Stimulated activated CD8-positive, alpha-beta memory T cell treated with anti-CD3 and anti-CD28 coated beads, Interleukin-7, amount 100 ng/mL, for 48 hours (primary cell): ENCODE measurements around the gene USP12.
"Not testable (repeated sequence)": the region's sequence is repeated elsewhere in the genome, so short reads cannot be mapped to it uniquely, and the experiment has no call there.

Source experiments
- DNase-seq, 2 donors: peaks; one replicate each; pipeline ENCODE4 v3.0.0-alpha.2; 2020; ENCODE audit warnings: low read depth in 1 of 2; ENCODE audit errors: extremely low read depth in 1 of 2

Gene USP12

DNA sequence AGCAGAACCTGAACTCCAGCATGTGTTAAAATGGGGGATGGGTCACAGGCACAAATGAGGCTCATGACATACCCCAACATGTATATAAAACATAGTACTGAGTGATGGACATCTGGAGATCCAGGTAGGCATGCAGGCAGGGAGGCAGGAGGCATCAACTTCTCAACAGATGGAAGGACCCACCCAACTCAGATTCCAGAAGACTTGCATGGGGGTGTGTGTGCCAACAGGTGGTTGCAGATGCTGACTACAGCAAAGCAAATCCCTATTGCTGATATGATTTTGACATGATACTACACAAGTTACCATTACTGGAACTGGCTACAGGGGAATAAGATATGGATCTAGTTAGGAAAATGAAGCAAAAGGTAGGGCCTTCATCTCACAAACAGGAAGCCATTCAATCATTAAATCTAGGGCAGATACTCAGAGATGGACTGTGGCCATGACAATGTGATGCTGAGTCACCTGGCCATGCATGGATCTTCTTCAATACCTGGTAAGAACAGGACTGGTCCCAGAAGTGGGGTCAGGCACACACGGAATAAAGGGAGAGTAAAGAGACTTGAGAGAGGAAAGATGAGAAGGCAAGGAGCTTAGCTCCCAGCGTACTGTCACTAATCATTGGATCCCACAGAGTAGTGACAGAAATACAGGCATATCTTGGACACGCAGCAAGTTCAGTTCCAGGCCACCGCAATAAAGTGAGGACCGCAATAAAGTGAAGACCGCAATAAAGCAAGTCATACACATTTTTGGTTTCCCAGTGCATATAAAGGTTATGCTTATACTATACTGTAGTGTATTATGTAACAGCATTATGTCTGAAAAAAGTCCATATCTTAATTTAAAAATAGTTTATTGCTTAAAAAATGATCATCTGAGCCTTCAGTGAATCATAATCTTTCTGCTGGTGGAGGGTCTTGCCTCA is 91.3 kb downstream of the USP12 start:
- no peak for DNase-seq

DNA sequence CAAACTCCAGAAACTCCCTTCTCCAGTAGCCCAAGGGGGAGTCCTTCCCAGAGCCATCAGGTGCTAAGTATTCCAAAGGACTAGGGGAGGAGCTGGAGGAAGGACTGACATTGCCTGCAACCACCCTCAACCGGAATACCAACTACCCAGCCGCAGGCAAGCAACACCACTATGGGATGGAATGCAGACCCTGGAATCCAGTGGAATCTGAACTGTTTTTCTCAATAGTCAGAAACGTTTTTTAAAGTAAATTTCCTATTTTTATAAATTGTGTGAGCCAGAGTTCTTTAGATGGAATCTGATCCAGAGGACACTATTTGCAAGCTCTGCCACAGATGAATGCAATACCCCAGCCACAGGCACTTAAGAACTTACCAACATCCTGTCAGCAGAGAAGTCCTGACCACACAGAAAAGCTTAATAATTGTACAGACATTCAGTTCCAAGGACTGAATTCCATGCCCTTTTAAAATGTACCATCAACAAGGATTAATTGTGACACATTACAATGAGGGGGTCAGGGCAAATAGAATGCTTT is 92.1 kb downstream of the USP12 start:
- DNase-seq: no peak

DNA sequence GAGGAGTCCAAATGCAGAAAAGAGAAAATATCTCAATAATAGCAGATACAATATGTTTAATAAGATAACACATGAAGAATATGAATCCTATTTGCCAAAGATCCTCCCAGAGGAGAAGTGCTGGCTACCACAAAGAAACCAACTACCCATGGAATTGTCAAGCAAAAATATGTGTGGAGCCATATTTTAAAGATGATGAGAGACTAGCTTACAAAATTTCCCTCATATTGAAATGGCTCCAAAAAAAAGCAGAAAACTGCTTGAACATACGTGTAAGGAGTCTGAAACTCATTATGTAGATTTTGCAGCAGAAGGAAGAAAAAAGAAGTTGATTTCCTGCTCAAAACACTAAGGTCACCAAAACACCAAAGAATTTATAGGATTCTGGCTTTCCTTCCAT is 94.2 kb downstream of the USP12 start:
- DNase-seq: no peak

DNA sequence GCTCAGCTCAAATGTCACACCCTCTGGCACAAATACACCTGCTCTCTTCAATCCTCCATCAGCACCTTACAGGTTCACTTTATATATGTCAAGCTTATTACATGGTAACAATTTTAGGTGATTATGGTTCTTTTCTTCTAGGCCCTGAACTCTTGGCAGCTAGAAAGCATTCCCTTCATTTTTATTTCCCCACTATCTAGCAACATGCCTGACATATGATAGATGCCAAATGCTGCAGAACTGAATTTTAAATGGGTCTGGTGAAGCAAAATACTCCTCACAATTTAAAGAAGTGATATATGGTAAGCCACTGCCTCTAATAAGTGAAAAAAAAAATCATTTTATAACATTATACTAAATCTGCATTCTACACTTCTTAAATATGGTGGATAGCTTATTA is 95.2 kb downstream of the USP12 start:
- no peak for DNase-seq

DNA sequence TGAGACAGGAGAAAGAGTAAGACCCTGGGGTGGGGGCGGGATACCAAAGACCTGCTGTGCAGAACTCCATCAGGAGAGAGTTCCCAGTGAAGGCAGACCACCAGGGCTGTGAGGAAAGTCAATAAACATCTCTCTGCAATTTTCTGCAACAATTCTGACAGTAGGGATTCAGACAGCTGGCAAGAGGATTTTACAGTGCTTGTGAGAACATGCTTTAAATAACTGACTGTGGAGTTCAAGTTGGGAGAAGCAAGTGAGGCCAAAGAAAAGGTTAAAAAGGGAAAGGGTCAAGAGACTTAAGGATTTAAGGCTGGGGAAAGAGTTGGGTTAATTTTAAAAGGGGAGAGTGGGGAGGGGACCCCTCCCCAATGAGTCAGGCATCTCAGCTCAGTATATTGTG is 98.4 kb downstream of the USP12 start:
- DNase-seq: no peak

DNA sequence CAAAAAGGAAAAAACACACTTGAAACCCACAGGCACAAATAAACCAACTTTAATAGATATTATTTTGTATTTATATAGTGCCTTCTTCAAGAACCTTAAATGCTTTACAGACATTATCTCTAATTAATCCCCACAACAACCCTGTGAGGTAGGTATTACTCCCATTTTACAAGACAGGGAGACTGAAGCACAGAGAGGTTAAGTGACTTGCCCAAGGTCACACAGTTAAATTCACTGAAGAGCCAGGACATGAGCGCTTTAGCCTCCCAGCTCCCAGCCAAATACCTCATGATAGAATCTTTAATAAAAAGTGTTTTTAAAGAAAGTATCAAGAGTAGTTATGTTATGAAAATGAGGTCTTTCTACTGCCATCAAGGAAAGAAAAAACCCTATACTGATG is 105.5 kb downstream of the USP12 start:
- not testable (repeated sequence) for DNase-seq

DNA sequence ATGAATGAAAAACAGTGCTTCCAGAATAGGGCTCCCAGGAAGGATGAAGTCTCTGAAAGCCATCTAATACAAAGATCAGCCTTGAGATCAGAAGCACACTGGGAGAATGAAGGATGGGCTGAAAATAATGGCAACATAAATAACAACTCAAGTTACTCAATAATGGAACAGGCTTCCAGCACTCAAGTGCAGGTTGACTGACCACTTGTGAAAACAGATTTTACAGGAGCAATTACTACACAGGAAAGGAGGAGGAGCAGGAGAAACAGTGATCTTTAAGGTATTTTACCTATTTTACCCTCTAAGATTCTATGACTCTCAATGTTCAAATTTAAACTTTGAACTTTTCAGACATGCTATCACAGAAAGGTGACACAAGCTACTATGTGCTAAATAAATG is 106.0 kb downstream of the USP12 start:
- DNase-seq: no peak

DNA sequence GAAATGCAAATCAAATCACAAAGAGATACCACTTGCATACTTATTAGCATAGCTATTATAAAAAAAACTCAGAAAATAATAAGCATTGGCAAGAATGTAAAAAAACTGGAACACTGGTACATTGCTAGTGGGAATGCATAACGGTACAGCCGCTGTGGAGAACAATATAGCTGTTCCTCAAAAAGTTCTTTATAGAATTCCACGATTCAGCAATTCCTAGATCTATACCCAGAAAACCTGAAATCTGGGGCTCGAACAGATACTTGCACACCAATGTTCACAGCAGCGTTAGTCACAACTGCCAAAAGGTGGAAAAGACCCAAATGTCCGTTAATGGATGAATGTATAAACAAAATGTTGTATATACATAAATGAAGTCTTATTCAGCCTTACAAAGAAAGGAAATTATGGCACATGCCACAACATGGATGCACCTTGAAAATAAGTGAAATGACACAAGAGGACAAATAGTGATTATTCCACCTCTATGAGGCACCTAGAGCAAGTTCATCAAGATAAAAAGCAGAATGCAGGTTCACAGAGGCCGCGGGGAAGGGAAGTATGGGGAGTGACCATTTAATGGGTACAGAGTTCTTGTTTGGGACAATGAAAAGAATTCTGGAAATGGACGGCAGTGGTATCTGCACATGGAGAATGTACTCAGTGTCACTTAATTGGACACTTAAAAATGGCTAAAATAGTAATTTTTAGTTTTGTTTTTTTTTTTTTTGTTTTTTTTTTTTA is 107.2 kb downstream of the USP12 start:
- no peak for DNase-seq

DNA sequence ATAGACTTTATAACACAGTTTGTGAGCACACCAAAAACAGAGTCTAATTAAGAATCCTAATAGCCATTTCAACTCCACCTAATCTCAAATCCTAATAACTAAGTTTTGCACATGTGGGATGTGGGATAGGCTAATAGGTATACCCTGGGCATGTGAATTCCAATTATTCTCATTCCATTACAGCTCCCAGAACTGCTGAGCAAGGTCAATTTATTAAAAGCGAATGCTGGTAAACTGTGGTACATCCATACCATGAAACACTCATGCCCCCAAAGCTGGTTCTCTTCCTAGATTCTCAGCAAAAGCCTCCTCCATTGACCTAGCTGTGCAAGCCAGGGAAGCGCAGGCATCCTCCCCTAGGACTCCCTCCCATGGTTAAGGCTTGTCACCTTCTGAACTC is 113.8 kb downstream of the USP12 start:
- DNase-seq: no peak

DNA sequence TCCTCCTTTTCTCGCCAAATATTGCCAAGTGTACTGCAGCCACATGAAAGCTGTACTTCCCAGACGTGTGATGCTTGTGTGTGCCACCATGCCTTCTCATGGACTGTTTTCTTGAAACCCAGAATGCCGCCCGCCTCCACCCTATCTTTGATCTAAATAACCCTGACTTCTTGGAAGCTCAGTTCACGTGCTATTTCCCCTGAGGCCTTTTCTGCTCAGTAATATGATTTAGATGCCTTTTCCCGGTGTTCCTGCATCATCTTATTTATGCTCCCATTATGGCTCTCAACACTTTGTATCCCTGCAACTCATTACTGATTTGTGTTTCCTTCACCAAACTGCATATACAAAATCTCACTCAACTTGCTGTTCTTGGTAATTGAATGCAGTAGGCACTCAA is 116.1 kb downstream of the USP12 start:
- no peak for DNase-seq

DNA sequence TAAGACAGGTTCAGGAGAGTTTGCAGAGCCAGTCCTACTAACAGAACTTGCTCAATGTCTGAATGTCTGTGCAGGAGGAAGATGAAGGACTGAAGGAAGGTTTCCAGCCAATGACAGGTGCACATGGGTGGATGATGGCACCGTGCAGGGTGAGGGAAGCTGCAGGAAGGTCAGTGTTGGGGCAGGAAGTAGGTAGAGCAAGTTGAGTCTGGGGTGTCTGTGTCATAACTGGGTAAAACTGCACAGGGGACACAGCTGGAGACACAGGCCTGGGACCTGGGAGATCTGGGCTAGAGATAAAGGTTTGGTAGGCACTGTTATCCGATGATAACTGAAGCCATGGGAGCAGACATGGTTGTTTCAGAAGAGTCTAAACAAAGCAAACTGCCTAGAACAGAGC is 116.9 kb downstream of the USP12 start:
- no peak for DNase-seq

DNA sequence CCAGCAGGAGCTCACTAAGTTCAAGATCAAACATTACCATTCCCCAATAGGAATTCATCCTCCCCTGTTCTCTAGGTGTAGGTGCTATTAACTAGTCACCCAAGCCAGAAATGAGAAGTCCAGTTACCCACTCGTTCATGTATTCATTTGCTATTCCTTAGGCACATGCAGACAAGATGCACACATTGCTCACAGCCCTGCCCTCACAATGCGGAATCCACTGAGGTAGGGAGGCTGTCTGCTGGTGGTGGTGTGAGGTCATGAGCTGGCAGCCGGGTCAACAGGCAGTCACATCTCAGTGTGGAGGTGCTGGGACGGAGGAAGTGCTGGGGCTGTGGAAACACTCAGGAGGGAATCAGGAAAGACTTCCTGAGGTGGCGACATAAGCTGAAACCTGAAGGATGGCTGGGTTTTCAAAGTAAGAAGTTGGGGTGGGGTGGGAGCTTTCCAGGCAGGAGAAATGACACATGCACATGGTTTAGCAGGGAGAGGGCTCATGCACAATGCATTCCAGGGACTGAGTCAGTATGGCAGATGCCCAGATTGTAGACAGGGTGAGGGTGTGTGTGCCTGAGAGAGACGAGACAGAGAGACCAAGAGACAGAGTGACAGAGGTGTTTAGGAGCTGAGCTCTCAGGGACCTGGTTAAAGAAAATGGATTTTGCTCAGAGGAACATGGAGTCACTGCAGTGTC is 117.6 kb downstream of the USP12 start:
- no peak for DNase-seq

DNA sequence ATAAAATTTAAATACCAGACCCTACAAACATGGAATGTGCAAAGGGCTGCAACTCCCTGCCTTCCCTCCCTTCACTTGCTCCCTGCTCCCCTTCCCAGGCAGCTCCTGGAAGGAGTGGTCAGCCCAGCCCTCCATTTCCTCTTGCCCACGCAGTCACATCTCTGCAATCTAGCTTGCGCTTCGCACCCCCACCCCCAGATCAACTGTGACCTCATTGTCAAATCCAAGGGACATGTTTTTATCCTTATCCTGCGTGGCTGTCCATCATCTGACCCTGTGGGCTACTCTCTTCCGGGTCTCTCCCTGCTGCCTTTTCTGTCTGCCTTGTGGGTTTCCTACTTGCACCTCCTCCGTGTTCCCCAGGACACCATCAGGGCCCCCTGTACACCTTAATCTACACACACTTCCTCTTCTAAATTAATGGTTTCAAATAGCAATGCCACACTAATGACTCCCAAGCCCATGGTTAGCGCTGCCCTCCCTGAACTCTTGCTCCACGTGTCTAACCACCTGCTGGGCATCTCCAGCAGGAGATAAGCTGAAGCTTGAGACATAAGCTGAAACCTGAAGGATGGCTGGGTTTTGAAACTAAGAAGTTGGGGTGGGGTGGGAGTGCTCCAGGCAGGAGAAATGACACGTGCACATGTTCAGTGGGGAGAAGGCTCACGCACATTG is 118.3 kb downstream of the USP12 start:
- DNase-seq: no peak

DNA sequence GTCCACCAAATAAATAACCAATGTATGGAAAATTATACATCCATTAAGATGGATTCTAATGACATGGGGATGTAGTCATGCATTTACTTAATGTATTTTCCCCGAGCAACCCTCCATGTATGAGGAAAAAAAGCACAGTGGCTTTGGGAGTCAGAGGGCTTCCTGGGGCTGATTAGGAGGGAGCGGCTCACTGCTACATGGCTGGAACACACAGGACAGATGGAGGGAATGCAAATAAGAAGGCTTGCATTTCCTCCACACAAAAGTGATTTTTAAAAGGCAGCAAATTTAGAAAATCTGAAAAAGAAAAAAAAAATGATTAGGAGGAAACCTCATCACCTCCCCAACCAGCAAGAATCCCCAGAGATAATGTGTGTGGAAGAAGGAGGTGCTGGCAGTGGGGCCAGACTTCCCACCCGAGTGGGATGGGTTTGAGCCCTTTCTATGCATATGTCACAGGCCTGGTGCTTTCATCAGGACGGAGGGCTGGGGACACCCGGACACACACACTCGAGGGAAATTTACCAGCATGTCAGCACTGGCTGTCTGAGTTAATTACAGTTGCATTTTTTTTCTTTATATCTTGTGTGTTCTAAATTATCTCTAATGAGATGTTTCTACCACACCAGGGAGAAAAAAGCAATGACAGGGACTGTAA is 118.9 kb downstream of the USP12 start:
- no peak for DNase-seq

DNA sequence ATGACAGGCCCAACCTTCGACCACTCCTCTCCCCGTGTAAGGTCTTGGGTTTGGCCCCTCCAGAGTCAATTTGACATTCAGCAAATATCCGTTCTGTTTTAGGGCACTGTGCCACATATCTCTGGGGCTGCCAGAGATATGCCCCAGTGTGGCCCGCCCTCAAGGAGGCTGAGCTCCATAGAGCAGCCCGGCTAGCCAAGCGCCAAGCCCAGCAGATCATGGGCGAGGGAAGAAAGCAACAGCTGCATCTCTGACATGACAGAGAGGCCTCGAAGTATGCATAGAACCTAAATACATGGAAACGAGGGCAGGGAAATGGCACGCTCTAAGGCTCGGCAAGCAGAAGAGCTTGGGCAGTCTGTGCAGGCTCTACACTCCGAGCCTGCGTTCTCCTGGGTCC is 124.5 kb downstream of the USP12 start:
- DNase-seq: no peak

DNA sequence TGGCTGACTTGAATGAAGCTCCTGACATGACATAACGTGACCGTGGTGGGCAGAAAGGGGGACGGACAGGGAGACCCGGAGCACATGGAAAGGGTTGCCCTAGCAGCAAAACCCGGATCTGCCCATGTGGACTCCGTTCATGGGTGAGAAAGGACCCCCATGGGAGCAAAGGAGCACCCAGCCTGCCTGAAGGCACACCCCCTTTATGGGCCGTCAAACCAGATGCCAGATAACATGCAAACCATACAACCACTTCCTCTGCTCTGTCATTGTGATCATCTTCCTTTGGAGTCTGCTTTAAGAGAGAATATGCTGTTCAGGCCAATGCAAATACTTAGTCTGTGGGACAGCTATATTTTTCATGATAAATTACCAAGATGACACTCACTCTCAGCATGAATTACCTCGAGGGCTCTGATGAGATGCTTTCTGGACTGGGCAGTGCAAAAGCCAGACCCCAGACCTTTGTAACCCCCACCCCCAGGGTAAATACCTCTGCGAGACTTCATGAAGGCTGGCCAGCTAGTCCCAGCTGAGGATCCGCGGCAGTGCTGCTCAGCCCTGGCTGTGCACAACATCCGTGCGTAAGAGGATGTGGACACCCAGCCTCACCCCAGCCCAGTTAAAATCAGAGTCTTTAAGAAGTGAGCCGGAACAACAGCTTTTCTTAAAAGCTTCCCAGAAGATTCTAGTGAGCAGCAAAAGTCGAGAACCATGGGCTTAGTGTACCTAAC is 126.6 kb downstream of the USP12 start:
- no peak for DNase-seq

DNA sequence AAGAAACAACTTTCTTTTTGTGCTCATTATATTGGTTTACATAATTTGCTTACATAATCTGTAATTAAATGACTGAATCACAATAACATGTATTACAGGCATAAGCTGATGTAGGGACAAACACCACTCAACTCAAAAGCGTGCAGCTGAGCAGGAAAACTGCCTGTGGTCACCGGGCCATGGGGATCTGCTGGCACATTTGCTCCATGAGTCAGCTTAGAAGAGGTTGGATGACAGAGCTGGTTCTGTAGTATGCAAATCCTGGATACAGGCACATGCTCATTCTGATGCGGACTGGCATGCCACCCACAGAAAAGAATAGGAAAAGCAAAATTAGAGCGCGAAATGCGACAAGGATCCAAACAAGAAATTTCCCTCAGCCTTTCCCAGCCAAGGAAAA is 128.6 kb downstream of the USP12 start:
- DNase-seq: no peak

DNA sequence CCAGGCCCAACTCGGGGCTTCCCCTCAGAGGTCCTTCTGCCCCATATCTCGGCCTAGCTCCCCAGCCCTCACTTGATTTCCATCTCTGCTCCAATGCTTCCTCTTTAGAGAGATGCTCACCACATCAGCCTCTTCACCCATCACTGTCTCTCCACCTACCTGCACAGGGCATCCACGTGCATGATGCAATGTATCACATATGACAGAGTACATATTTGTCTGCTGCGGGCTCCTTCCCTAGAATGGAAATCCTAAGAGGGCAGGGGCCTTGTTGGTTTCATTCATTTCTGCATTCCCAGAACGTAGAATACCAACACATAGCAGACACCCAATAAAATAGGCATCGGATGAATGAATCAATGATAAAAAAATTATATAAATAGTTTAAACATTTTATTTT is 130.3 kb downstream of the USP12 start:
- no peak for DNase-seq

DNA sequence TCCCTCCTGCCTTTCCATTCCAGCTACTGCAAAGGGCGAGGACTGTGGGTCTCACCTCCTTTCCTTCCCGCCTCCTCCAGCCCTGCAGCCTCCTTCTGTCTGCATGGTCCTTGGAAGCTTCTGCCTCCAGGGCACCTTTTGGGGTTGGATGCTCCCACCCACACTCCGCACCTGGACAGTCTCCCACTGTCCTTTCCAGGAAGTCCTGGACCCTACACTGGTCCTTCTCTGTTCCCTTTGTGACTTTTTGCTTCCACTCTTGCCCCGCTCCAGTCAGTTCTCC is 130.8 kb downstream of the USP12 start:
- DNase-seq: no peak

DNA sequence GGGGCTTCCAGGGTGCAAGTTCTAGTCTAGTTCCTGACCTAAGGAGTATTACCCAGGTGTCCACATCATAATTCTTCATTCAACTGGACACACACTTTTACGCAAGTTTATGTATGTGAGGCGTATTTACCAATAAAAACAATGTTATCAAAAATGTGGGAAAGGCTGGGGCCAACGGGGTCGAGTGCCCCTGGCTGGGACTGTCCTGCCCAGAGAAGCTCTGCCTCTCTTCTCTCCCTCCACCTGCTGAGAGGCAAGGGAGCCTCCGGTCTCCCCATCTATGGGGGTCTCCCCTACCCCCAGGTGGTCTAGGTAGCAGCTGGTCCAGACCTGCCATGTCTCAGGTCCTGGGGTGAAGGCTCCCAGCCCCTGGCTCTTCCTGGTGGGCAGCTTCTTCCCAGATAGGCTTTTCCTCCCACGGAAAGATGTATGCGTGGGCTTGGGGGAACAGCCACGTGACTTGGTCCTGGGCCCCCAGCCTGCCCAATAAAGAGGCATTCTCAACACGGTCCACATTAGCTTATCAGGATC is 132.4 kb downstream of the USP12 start:
- no peak for DNase-seq
